ENCODE data around the gene FEZ2. TPM values are rescaled to one million over a fixed set of nuclear protein-coding genes. Genes with fewer than 3 reads are reported as not detected.

Gene FEZ2
- total RNA-seq, 4 donors from 2014 or later = 42.4 to 93.8 (median 61.1) TPM

- 92 to 97% methylated on average over 3 of the region's 3 CpGs for WGBS, 2 donors
- no peak for TF ChIP-seq CTCF (IDR thresholded peaks at IDR 0.05)
- no peak for TF ChIP-seq EP300 (IDR thresholded peaks at IDR 0.05)
- TF ChIP-seq POLR2A (IDR thresholded peaks at IDR 0.05) = no peak
- Histone ChIP-seq H3K9me3 (peaks cover 0 to 13% (median 2%) of the 10 kb centered on the region in 4 donors), H3K4me3 (no peak overlapping the region), H3K36me3 (no peaks in the 10 kb centered on the region), H3K27ac (no peak overlapping the region), H3K4me1 (no peaks in the 10 kb centered on the region), H3K27me3 (no peaks in the 10 kb centered on the region)
- no peak for DNase-seq (ENCODE audit: low spot score in 2 of 2)
These were observed 28.1 kb upstream of the FEZ2 start for GRCh38 chr2:36626071-36626470.

- no peak for DNase-seq (ENCODE audit: low spot score in 2 of 2)
- H3K27ac ChIP-seq = no peak overlapping the region
- no peaks in the 10 kb centered on the region for H3K4me1 ChIP-seq
- no peaks in the 10 kb centered on the region for H3K27me3 ChIP-seq
- H3K36me3 ChIP-seq = no peaks in the 10 kb centered on the region
- TF ChIP-seq POLR2A (IDR thresholded peaks at IDR 0.05) = no peak
- TF ChIP-seq CTCF (IDR thresholded peaks at IDR 0.05) = no peak
- TF ChIP-seq EP300 (IDR thresholded peaks at IDR 0.05) = no peak
- WGBS, 2 donors = 80 to 90% methylated on average over 2 of the region's 2 CpGs
- H3K9me3 ChIP-seq = peaks cover 0 to 13% (median 2%) of the 10 kb centered on the region in 4 donors
- no peak overlapping the region for H3K4me3 ChIP-seq
These were observed 27.3 kb upstream of the FEZ2 start for GRCh38 chr2:36625304-36625703.

GRCh38 chr2:36620321-36620720 is 22.4 kb upstream of the FEZ2 start:
- H3K9me3 ChIP-seq = peaks cover 0 to 5% (median 2%) of the 10 kb centered on the region in 4 donors
- no peak for DNase-seq (ENCODE audit: low spot score in 2 of 2)
- H3K36me3 ChIP-seq = no peaks in the 10 kb centered on the region
- H3K27ac ChIP-seq = no peak overlapping the region
- H3K27me3 ChIP-seq = no peaks in the 10 kb centered on the region
- H3K4me3 ChIP-seq = no peak overlapping the region
- 77 to 79% methylated on average over 2 of the region's 2 CpGs for WGBS, 2 donors
- TF ChIP-seq POLR2A (IDR thresholded peaks at IDR 0.05) (no peak), CTCF (IDR thresholded peaks at IDR 0.05) (no peak), EP300 (IDR thresholded peaks at IDR 0.05) (no peak)
- no peaks in the 10 kb centered on the region for H3K4me1 ChIP-seq

GRCh38 chr2:36618381-36618780 is 20.4 kb upstream of the FEZ2 start:
- Histone ChIP-seq H3K9me3 (no peaks in the 10 kb centered on the region), H3K27ac (no peak overlapping the region), H3K36me3 (no peaks in the 10 kb centered on the region), H3K4me3 (no peak overlapping the region), H3K27me3 (no peaks in the 10 kb centered on the region), H3K4me1 (no peaks in the 10 kb centered on the region)
- TF ChIP-seq POLR2A (IDR thresholded peaks at IDR 0.05) = no peak
- TF ChIP-seq CTCF (IDR thresholded peaks at IDR 0.05) = no peak
- TF ChIP-seq EP300 (IDR thresholded peaks at IDR 0.05) = no peak
- WGBS, 2 donors = 56 to 77% methylated on average over 1 of the region's 1 CpG
- DNase-seq (ENCODE audit: low spot score in 2 of 2) = no peak

- no peak for DNase-seq (ENCODE audit: low spot score in 2 of 2)
- no peak for TF ChIP-seq POLR2A (IDR thresholded peaks at IDR 0.05)
- TF ChIP-seq CTCF (IDR thresholded peaks at IDR 0.05) = no peak
- TF ChIP-seq EP300 (IDR thresholded peaks at IDR 0.05) = no peak
- H3K4me3 ChIP-seq = no peak overlapping the region
- H3K27me3 ChIP-seq = no peaks in the 10 kb centered on the region
- H3K27ac ChIP-seq = no peak overlapping the region
- H3K4me1 ChIP-seq = no peaks in the 10 kb centered on the region
- H3K9me3 ChIP-seq = no peaks in the 10 kb centered on the region
- H3K36me3 ChIP-seq = no peaks in the 10 kb centered on the region
These were observed 19.0 kb upstream of the FEZ2 start for GRCh38 chr2:36616947-36617346.

Measured in tibial nerve (tissue), 4 donors.